Spleen (tissue), 11 donors: Measurements from ENCODE around the gene MGAT5. TPM values are rescaled to one million over a fixed set of nuclear protein-coding genes. Genes with fewer than 3 reads are reported as not detected.

Source experiments
- DNase-seq: peaks from one replicate; pipeline ENCODE4 v3.0.0-alpha.2; 2020
- H3K27ac ChIP-seq, 8 donors: fragments of 200-600 bp; sonication (generic) in 7 of 8; 1 replicate in 4 of 8; 2 replicates in 4 of 8; pipeline versions ENCODE4 v1.5.0 to v1.8.0; 2016 to 2021; ENCODE audit warnings: inconsistent platforms in 4 of 8, mild to moderate bottlenecking in 4 of 8, moderate library complexity in 1 of 8
- H3K27me3 ChIP-seq, 7 donors: fragments of 200-600 bp; sonication (generic) in 6 of 7; replicated peaks in 1 of 7; 1 replicate in 4 of 7; 2 replicates in 3 of 7; pipeline versions ENCODE4 v1.5.0 to v1.8.0; 2016 to 2021; ENCODE audit warnings: inconsistent platforms in 3 of 7, mild to moderate bottlenecking in 1 of 7
- H3K36me3 ChIP-seq, 6 donors: fragments of 200-600 bp; sonication (generic) in 5 of 6; 1 replicate in 4 of 6; 2 replicates in 2 of 6; pipeline versions ENCODE4 v1.5.0 to v1.8.0; 2016 to 2021; ENCODE audit warnings: inconsistent platforms in 2 of 6
- H3K4me1 ChIP-seq, 6 donors: fragments of 200-600 bp; sonication (generic) in 5 of 6; 1 replicate in 3 of 6; 2 replicates in 3 of 6; pipeline versions ENCODE4 v1.5.0 to v1.8.0; 2016 to 2021; ENCODE audit warnings: inconsistent platforms in 3 of 6
- H3K4me3 ChIP-seq, 8 donors: fragments of 200-600 bp; sonication (generic) in 7 of 8; 1 replicate in 4 of 8; 2 replicates in 4 of 8; pipeline versions ENCODE4 v1.5.0 to v1.8.0; 2016 to 2021; ENCODE audit warnings: inconsistent platforms in 4 of 8, mild to moderate bottlenecking in 4 of 8, moderate library complexity in 2 of 8
- H3K9me3 ChIP-seq, 8 donors: fragments of 200-600 bp; sonication (generic) in 7 of 8; 1 replicate in 4 of 8; 2 replicates in 4 of 8; pipeline versions ENCODE4 v1.5.0 to v1.8.0; 2016 to 2021; ENCODE audit warnings: inconsistent platforms in 4 of 8
- POLR2A ChIP-seq, 3 donors: fragments of 450-650 bp; IDR thresholded peaks; one replicate each; pipeline ENCODE4 v1.5.1; 2017; ENCODE audit warnings: antibody characterized with exemption in 3 of 3, mild to moderate bottlenecking in 1 of 3
- POLR2AphosphoS5 ChIP-seq, 3 donors: sonication (generic); formaldehyde crosslinking; IDR thresholded peaks; one replicate each; pipeline ENCODE4 v1.5.1; 2017; ENCODE audit warnings: antibody characterized with exemption in 3 of 3
- WGBS, 5 donors: extraction: QIAGEN DNeasy Blood & Tissue Kit in 3 of 5; methylation state at CpG; one replicate each; pipeline versions ENCODE4 v1.1.5 to v1.1.7; 2013 to 2018; 5-methylcytosine and 5-hydroxymethylcytosine counted together
- intact Hi-C: fragments of 100-400 bp; cut with DNase I; formaldehyde crosslinking; loops from one replicate; pipeline ENCODE4 v1.15.0; 2023; ENCODE audit warnings: low total_unique reads
- polyA plus RNA-seq, 3 donors: library from polyadenylated mRNA; stranded (reverse); fragments of 200-250 nt; gene quantifications; one replicate each; pipeline ENCODE4 v1.2.1, GENCODE V29; 2013
- total RNA-seq, 7 donors: library from RNA; depleted of rRNA in 3 of 7; stranded (reverse); fragments of >200 nt in 3 of 7; fragmentation: NEBNext Ultra II Directional in 4 of 7; extraction: Animal tissue kit (Norgen Biotek cat#: 25700) in 4 of 7; gene quantifications; one replicate each; pipeline versions ENCODE4 v1.1.0 to v1.2.1, GENCODE V29; 2016 to 2021
- TF ChIP-seq, protein P1 (sequence below), 11 experiments: fragments of 200-600 bp in 7 of 11; fragments of 450-650 bp in 4 of 11; sonication (generic) in 4 of 11; IDR thresholded peaks in 8 of 11; conservative IDR thresholded peaks in 3 of 11; 1 replicate in 7 of 11; 2 replicates in 4 of 11; pipeline versions ENCODE4 v1.4.0 to v1.8.0; 2016 to 2021; ENCODE audit warnings: antibody characterized with exemption in 11 of 11, inconsistent platforms in 4 of 11, mild to moderate bottlenecking in 1 of 11
- donor health status: healthy with polysubstance abuse.
- donor health status: DM: no; HTN: no; CAD: no; lungs with moderate emphysema.
- donor health status: DM: no; HTN: no; CAD: no.
- donor health status: Bipolar disorder and iron deficiency.
- donor health status: healthy.
- donor health status: DM: no; HTN: no; CAD: no.
- donor health status: DM: yes; HTN: yes; CAD: no.

Gene MGAT5
- total and polyA plus RNA-seq, 10 donors: 11.2 to 110 (median 91.9) TPM

DNA sequence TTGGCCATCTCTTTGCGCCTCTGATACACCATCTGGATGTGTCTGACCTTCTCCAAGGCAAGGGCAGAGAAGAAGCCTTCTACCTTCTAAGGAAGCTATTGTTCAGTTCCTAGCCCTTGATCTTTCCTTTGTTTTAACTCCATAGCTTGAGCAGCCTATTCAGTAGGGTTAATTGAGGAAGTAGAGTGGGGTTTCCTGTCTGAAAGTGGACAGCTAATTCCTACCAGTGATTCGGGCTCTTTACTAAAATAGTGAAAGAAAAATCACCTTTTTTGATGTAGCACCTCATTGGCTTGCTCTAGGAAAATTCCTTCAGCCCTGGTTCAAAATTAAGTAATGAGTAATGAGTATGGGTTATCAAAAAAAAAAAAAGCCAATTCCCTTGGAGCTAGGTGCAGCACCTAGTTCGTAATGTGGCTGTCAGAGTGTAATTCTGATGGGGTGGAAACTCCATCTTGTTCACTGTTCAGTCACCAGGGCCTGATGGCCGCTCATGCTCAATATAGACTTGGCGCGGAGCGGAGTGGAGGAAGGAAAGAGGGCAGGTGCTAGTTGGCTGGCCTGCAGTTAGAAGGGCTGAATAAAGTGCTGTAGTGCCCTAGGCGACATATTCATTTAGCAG, 2.9 kb upstream of the MGAT5 start:
- no peak for TF ChIP-seq POLR2AphosphoS5 (IDR thresholded peaks at IDR 0.05)
- no peak for TF ChIP-seq POLR2A (IDR thresholded peaks at IDR 0.05)
- H3K27me3 ChIP-seq: no peaks in the 10 kb centered on the region
- H3K4me1 ChIP-seq: peaks cover 54 to 99% (median 87%) of the 10 kb centered on the region in 6 donors
- H3K36me3 ChIP-seq: peaks cover 0 to 18% (median 7%) of the 10 kb centered on the region in 6 donors
- no peak overlapping the region for H3K4me3 ChIP-seq
- H3K27ac ChIP-seq: peak overlapping the region in 6 of 8 donors; percentile 43 to 90 (median 71)
- DNase-seq: no peak
- intact Hi-C loops: no loop called here
- 71 to 80% (median 73%) methylated on average over 8 of the region's 8 CpGs for WGBS, 5 donors
- no peaks in the 10 kb centered on the region for H3K9me3 ChIP-seq

DNA sequence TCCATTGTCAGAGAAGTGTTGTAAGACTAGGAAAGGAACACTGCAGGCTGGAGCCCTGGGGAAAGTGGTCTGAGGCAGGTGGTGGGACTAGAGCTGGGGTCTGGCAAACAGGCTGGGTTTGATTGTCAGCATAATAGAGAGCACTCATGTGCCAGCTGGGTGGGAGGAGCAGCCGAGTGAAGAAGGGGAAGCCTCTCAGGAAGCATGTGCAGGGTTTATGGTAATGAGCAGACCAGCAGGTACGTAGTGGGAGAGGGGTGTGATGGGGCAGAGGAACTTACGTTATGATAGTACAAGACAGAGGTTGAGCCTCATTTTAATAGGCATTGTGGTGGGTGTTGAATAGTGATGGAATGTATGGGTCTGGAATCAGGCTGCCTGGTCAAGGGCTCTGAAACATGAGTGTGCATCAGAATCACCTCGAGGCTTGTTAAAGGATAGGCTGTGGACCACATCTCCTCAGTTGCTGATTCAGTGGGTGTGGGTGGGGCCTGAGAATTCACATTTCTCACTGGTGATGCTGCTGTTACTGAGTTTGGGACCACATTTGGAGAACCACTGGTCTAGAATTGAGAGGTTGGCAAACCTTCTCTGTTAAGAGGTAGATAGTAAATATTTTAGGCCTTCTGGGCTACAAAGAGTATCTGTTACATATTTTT, 1.7 kb upstream of the MGAT5 start:
- WGBS, 5 donors: 37 to 61% (median 46%) methylated on average over 4 of the region's 4 CpGs
- peaks cover 0 to 19% (median 7%) of the 10 kb centered on the region in 6 donors for H3K36me3 ChIP-seq
- peak overlapping the region in 7 of 8 donors; percentile 13 to 90 (median 68) for H3K27ac ChIP-seq
- intact Hi-C loops: no loop called here
- H3K4me3 ChIP-seq: no peak overlapping the region
- H3K4me1 ChIP-seq: peaks cover 41 to 99% (median 82%) of the 10 kb centered on the region in 6 donors
- TF ChIP-seq POLR2AphosphoS5 (IDR thresholded peaks at IDR 0.05) (peak in 2 of 3 donors; percentile 30 to 74), POLR2A (IDR thresholded peaks at IDR 0.05) (no peak)
- TF ChIP-seq, protein P1, sequence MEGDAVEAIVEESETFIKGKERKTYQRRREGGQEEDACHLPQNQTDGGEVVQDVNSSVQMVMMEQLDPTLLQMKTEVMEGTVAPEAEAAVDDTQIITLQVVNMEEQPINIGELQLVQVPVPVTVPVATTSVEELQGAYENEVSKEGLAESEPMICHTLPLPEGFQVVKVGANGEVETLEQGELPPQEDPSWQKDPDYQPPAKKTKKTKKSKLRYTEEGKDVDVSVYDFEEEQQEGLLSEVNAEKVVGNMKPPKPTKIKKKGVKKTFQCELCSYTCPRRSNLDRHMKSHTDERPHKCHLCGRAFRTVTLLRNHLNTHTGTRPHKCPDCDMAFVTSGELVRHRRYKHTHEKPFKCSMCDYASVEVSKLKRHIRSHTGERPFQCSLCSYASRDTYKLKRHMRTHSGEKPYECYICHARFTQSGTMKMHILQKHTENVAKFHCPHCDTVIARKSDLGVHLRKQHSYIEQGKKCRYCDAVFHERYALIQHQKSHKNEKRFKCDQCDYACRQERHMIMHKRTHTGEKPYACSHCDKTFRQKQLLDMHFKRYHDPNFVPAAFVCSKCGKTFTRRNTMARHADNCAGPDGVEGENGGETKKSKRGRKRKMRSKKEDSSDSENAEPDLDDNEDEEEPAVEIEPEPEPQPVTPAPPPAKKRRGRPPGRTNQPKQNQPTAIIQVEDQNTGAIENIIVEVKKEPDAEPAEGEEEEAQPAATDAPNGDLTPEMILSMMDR (IDR thresholded peaks at IDR 0.05 in 8 of 11, conservative IDR thresholded peaks at IDR 0.05 in 3 of 11): no peak
- no peaks in the 10 kb centered on the region for H3K27me3 ChIP-seq
- peak; percentile 88 for DNase-seq
- no peaks in the 10 kb centered on the region for H3K9me3 ChIP-seq

DNA sequence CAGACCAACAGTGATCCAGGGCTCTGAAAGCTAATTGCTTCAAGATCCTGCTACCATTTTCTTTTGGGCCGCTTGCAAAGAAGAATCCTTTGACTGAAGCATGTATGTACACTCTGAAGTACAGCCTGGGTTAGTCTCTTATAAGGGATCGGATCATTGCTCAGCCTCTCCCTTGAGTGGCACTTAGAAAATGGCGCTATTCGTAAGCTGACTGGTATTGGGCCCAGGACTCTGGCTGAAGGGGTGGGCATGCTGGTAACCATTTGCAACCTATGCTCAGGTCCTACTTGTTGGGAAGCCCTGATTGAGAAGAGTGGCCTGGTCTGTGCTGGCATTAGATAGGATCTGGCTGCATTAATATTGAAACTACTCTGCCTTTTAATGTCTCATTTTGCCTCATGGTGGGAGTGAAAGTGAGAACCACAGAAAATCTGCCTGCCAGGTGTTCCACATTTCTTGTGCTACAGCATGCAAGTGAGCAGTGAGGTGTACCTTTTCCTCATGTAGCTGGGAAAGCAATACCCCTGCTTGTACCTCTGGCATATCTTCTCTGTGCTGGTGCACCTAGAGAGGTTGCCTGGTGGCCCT, 661 bp upstream of the MGAT5 start:
- Histone ChIP-seq H3K4me1 (peaks cover 37 to 99% (median 82%) of the 10 kb centered on the region in 6 donors), H3K27ac (peak overlapping the region; percentile 22 to 90 (median 65)), H3K27me3 (no peaks in the 10 kb centered on the region), H3K36me3 (peaks cover 0 to 19% (median 7%) of the 10 kb centered on the region in 6 donors), H3K9me3 (no peaks in the 10 kb centered on the region), H3K4me3 (peak overlapping the region in 2 of 8 donors; percentile 36 to 59)
- intact Hi-C loops: no loop called here
- no peak for DNase-seq
- TF ChIP-seq POLR2A (IDR thresholded peaks at IDR 0.05) (no peak), POLR2AphosphoS5 (IDR thresholded peaks at IDR 0.05) (no peak)
- TF ChIP-seq, protein P1 (IDR thresholded peaks at IDR 0.05 in 8 of 11, conservative IDR thresholded peaks at IDR 0.05 in 3 of 11): no peak
- 81 to 99% (median 91%) methylated on average over 4 of the region's 4 CpGs for WGBS, 5 donors

DNA sequence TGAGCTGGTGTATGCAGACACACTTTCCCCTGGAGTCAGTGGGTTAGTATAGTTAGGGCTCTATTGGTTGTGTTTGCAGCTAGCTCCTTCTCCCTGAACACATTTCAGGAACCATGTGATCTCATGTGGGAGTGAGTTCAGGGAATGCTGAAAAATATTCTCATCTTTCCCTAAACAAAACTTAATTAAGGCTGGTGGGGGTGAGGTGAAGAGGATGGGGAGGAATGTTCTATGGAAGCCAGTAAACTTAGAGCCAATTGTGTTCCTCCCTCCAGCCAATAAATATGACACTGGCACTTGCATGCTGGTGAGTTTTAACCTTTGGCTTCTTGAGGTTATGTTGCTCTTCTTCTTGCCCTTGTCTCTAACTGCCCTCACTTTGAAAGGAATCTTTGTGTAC, 952 bp downstream of the MGAT5 start:
- DNase-seq: no peak
- Histone ChIP-seq H3K27me3 (no peaks in the 10 kb centered on the region), H3K27ac (peak overlapping the region in 7 of 8 donors; percentile 30 to 90 (median 68)), H3K4me1 (peaks cover 46 to 99% (median 82%) of the 10 kb centered on the region in 6 donors), H3K4me3 (peak overlapping the region in 4 of 8 donors; percentile 21 to 59 (median 36)), H3K36me3 (peaks cover 0 to 19% (median 7%) of the 10 kb centered on the region in 6 donors), H3K9me3 (no peaks in the 10 kb centered on the region)
- intact Hi-C loops: no loop called here
- TF ChIP-seq POLR2A (IDR thresholded peaks at IDR 0.05) (no peak), POLR2AphosphoS5 (IDR thresholded peaks at IDR 0.05) (no peak)

DNA sequence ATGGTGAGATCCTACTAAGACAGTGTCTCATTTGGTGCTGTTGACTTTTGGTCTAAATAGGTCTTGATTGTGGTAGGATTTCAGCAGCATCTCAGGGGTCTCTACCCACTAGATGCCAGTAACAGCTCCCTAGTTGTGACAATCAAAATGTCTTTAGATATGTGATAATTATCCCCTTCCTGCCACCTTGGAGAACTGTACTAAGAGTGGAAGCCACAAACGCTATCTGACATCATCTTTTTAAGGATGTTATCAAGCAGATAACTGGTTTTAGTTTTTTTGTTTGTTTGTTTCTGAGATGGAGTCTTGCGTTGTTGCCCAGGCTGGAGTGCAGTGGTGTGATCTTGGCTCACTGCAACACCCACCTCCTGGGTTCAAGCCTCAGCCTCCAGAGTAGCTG, 3.1 kb downstream of the MGAT5 start:
- H3K4me1 ChIP-seq: peaks cover 39 to 99% (median 82%) of the 10 kb centered on the region in 6 donors
- H3K27ac ChIP-seq: peak overlapping the region in 4 of 8 donors; percentile 85 to 90 (median 86)
- H3K9me3 ChIP-seq: no peaks in the 10 kb centered on the region
- H3K36me3 ChIP-seq: peaks cover 0 to 19% (median 7%) of the 10 kb centered on the region in 6 donors
- TF ChIP-seq POLR2AphosphoS5 (IDR thresholded peaks at IDR 0.05) (no peak), POLR2A (IDR thresholded peaks at IDR 0.05) (no peak)
- TF ChIP-seq, protein P1 (IDR thresholded peaks at IDR 0.05 in 8 of 11, conservative IDR thresholded peaks at IDR 0.05 in 3 of 11): no peak
- 79 to 89% (median 83%) methylated on average over 2 of the region's 2 CpGs for WGBS, 5 donors
- no peaks in the 10 kb centered on the region for H3K27me3 ChIP-seq
- intact Hi-C loops: no loop called here
- no peak for DNase-seq
- H3K4me3 ChIP-seq: peak overlapping the region in 3 of 8 donors; percentile 35 to 59 (median 36)
